HepG2 (cell line): ENCODE measurements around the gene ARPP21. TPM values are rescaled to one million over a fixed set of nuclear protein-coding genes. Genes with fewer than 3 reads are reported as not detected.

ENCODE experiments used
- ATAC-seq: fragments of 200-7000 bp; cut with Tn5 transposase; 3 replicates; pipeline ENCODE4 v1.9.1; 2020; ENCODE audit warnings: mild to moderate bottlenecking, moderate library complexity
- BruUV-seq: library from RNA; stranded (reverse); fragments of 400-500 nt; replicated peaks from 2 replicates; lab custom pipeline; 2021; lab: Mats Ljungman, UMichigan
- CTCF ChIA-PET: fragments of 300-600 bp; formaldehyde crosslinking; extraction: SDS; loops from one replicate; lab custom pipeline; 2021; ENCODE audit warnings: low total read pairs, inconsistent platforms, low intra/inter-chr PET ratio; lab: Yijun Ruan, JAX
- POLR2A ChIA-PET: fragments of 350-600 bp; sonication (Branson Sonifier 250); formaldehyde crosslinking; loops from one replicate; lab custom pipeline; 2020; ENCODE audit warnings: antibody characterized with exemption, inconsistent platforms; lab: Yijun Ruan, JAX
- DNase-seq: peaks from one replicate; pipeline ENCODE4 v3.0.0-alpha.2; 2015; ENCODE audit warnings: low spot score
- FAIRE-seq: peaks from 3 replicates; lab custom pipeline; 2011; peaks lifted over from hg19 to GRCh38; lab: Jason Lieb, UNC
- H2AFZ ChIP-seq: one replicate; pipeline ENCODE4 v1.6.1; 2011; ENCODE audit warnings: low read length, inconsistent platforms
- H3K27ac ChIP-seq: fragments of 300-600 bp; 3 replicates; pipeline ENCODE4 v1.8.0; 2011; ENCODE audit warnings: mixed run types, mild to moderate bottlenecking, mixed read lengths, low read length, inconsistent platforms; ENCODE audit not compliant: insufficient read depth; ENCODE audit errors: extremely low read length
- H3K27me3 ChIP-seq, 2 experiments: fragments of 200-600 bp in 1 of 2; 2 replicates in 1 of 2; 3 replicates in 1 of 2; pipeline versions ENCODE4 v1.6.0 to v1.8.0; 2011; ENCODE audit warnings: low read length in 2 of 2, mild to moderate bottlenecking in 2 of 2, moderate library complexity in 2 of 2, inconsistent platforms in 1 of 2; ENCODE audit not compliant: insufficient read depth in 2 of 2, control insufficient read depth in 1 of 2
- H3K36me3 ChIP-seq, 2 experiments: fragments of 200-600 bp in 1 of 2; replicated peaks in 1 of 2; 2 replicates in 1 of 2; 3 replicates in 1 of 2; pipeline versions ENCODE4 v1.5.1 to v1.8.0; 2011; ENCODE audit warnings: low read length in 2 of 2, inconsistent platforms in 1 of 2; ENCODE audit not compliant: insufficient read depth in 2 of 2, control insufficient read depth in 1 of 2
- H3K4me1 ChIP-seq: 2 replicates; pipeline ENCODE4 v1.5.1; 2012; ENCODE audit warnings: low read length, inconsistent platforms; ENCODE audit not compliant: insufficient read depth
- H3K4me2 ChIP-seq: 2 replicates; pipeline ENCODE4 v1.6.0; 2011; ENCODE audit warnings: low read depth, low read length, inconsistent platforms
- H3K4me3 ChIP-seq, 3 experiments: fragments of 200-600 bp in 1 of 3; sonication (generic), shearing (Covaris generic) in 1 of 3; replicated peaks in 1 of 3; 2 replicates each; pipeline ENCODE4 v1.5.1; 2011 to 2016; ENCODE audit warnings: low read length in 3 of 3, inconsistent platforms in 2 of 3, low read depth in 2 of 3, mild to moderate bottlenecking in 2 of 3, control low read depth in 1 of 3, mixed read lengths in 1 of 3; ENCODE audit not compliant: insufficient read depth in 1 of 3
- H3K79me2 ChIP-seq: one replicate; pipeline ENCODE4 v1.6.1; 2011; ENCODE audit warnings: low read length, inconsistent platforms; ENCODE audit not compliant: insufficient read depth
- H3K9ac ChIP-seq: 2 replicates; pipeline ENCODE4 v1.6.0; 2011; ENCODE audit warnings: mild to moderate bottlenecking, low read depth, low read length, inconsistent platforms; ENCODE audit not compliant: insufficient read depth
- H3K9me3 ChIP-seq: 2 replicates; pipeline ENCODE4 v1.5.1; 2012; ENCODE audit warnings: mild to moderate bottlenecking, low read length
- H4K20me1 ChIP-seq: 2 replicates; pipeline ENCODE4 v1.6.0; 2011; ENCODE audit warnings: inconsistent platforms, mild to moderate bottlenecking, low read length, moderate library complexity; ENCODE audit not compliant: insufficient read depth
- ARID3A ChIP-seq: IDR thresholded peaks from 2 replicates; pipeline ENCODE4 v1.6.1; 2012; ENCODE audit warnings: low read depth, low read length, improper control_type of control experiment
- CHD2 ChIP-seq: IDR thresholded peaks from 2 replicates; pipeline ENCODE4 v1.6.1; 2011; ENCODE audit warnings: low read depth, low read length, improper control_type of control experiment
- CSRNP2 ChIP-seq: sonication (generic); formaldehyde crosslinking; conservative IDR thresholded peaks from 2 replicates; pipeline ENCODE4 v1.8.0; 2022; ENCODE audit warnings: low read depth, missing genetic modification reagents
- HOXA3 ChIP-seq: sonication (generic); formaldehyde crosslinking; IDR thresholded peaks from 2 replicates; pipeline ENCODE4 v1.5.0; 2020; ENCODE audit warnings: missing genetic modification reagents
- KDM6A ChIP-seq: IDR thresholded peaks from 2 replicates; pipeline ENCODE4 v1.6.1; 2016; ENCODE audit warnings: low read depth
- THAP8 ChIP-seq: sonication (generic); formaldehyde crosslinking; IDR thresholded peaks from 2 replicates; pipeline ENCODE4 v1.5.1; 2020; ENCODE audit warnings: missing genetic modification reagents, mild to moderate bottlenecking, borderline replicate concordance
- ZBTB46 ChIP-seq: sonication (generic); formaldehyde crosslinking; IDR thresholded peaks from 2 replicates; pipeline ENCODE4 v1.4.0; 2020; ENCODE audit warnings: mild to moderate bottlenecking, missing genetic modification reagents, borderline replicate concordance
- ZNF446 ChIP-seq: sonication (generic); formaldehyde crosslinking; IDR thresholded peaks from 2 replicates; pipeline ENCODE4 v1.5.0; 2020; ENCODE audit warnings: mild to moderate bottlenecking, missing genetic modification reagents
- ZNF678 ChIP-seq: sonication (generic); formaldehyde crosslinking; IDR thresholded peaks from 2 replicates; pipeline ENCODE4 v1.4.0; 2020; ENCODE audit warnings: mild to moderate bottlenecking, missing genetic modification reagents
- ZNF749 ChIP-seq: sonication (generic); formaldehyde crosslinking; IDR thresholded peaks from 2 replicates; pipeline ENCODE4 v1.8.0; 2022; ENCODE audit warnings: mild to moderate bottlenecking, missing genetic modification reagents, moderate library complexity, borderline replicate concordance
- WGBS: methylation state at CpG from one replicate; pipeline ENCODE4 v1.1.6; 2017; ENCODE audit warnings: low lambda C conversion rate; 5-methylcytosine and 5-hydroxymethylcytosine counted together
- in situ Hi-C: cut with HindIII; loops from 2 replicates; pipeline ENCODE4 v1.10.0; 2017; ENCODE audit warnings: low pct_unique_long_range_greater_than_20kb; ENCODE audit not compliant: extremely low pct_ligation_motif_present
- intact Hi-C: fragments of 100-400 bp; cut with micrococcal nuclease; formaldehyde crosslinking; loops from one replicate; pipeline ENCODE4 v1.10.0; 2022; ENCODE audit not compliant: unreplicated experiment
- polyA plus RNA-seq, 8 experiments: library from polyadenylated mRNA; depleted of rRNA in 3 of 8; stranded (reverse) in 7 of 8; unstranded in 1 of 8; fragments of >200 nt; fragmentation: Illumina TruSeq in 4 of 8; extraction: Trizol in 4 of 8; gene quantifications; 2 replicates each; pipeline versions ENCODE4 v1.2.1 to v1.2.3, GENCODE V29; 2011 to 2016; ENCODE audit warnings: low read depth in 4 of 8, missing spikeins in 1 of 8, mixed read lengths in 1 of 8; ENCODE audit not compliant: insufficient read depth in 1 of 8
- total RNA-seq, 5 experiments: library from RNA; depleted of rRNA; stranded (reverse); fragments of >200 nt; fragmentation: Illumina TruSeq; extraction: Trizol; gene quantifications; 2 replicates each; pipeline ENCODE4 v1.2.3, GENCODE V29; 2016; ENCODE audit warnings: low read depth in 1 of 5
- TF ChIP-seq, protein P1 (sequence below): sonication (generic); formaldehyde crosslinking; IDR thresholded peaks from 2 replicates; pipeline ENCODE4 v1.8.1; 2023; ENCODE audit warnings: mild to moderate bottlenecking, missing genetic modification reagents

Gene ARPP21
- total and polyA plus RNA-seq, 2 of the 13 experiments (the other 11 are each of a cell fraction or from before 2014, with no cell fraction given): not detected

DNA sequence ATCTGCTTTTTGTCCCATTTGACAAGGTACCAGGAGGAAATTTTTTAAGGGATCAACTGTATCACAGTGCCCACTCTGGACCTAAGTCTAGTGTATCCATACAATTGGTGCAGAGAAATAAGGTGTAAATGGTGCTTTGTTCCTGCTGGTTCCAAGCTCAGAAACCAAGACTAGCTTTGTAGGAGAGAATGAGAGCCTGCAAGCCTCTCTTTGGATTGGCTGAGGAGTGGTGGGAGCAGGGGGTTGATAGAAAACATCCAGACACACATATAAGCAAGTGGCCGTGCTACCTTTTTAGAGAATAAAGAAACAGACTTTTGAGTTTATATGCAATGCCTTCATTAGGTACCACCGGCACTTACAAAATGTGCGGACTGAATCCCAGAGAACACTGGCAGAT lies 45.8 kb downstream of the ARPP21 start (continued):
- TF ChIP-seq ZNF678 (CRISPR knock-in tag): no peak
- TF ChIP-seq, all 625 proteins: peak for 0

- Histone ChIP-seq H3K9me3 (no peaks in the 10 kb centered on the region), H4K20me1 (no peaks in the 10 kb centered on the region), H2AFZ (no peak overlapping the region), H3K4me1 (no peaks in the 10 kb centered on the region), H3K9ac (no peak overlapping the region), H3K4me3 (no peak overlapping the region), H3K27ac (no peak overlapping the region), H3K79me2 (no peaks in the 10 kb centered on the region), H3K4me2 (no peak overlapping the region), H3K36me3 (no peaks in the 10 kb centered on the region), H3K27me3 (no peaks in the 10 kb centered on the region; a peak in 1 of 5 replicates)
- no TSS peak for BruUV-seq
- FAIRE-seq (no peak), DNase-seq (no peak), ATAC-seq (no peak)
- intact Hi-C loops: no loop called here
- ChIA-PET CTCF (no interaction called here), POLR2A (no interaction called here)
- 3% methylated on average over 3 of the region's 3 CpGs for WGBS
- in situ Hi-C loops: no loop called here
- TF ChIP-seq HOXA3 (CRISPR knock-in tag) (no peak), ZNF749 (CRISPR knock-in tag) (no peak), CSRNP2 (CRISPR knock-in tag) (no peak), CHD2 (no peak), ZNF446 (CRISPR knock-in tag) (no peak)
Observed at GRCh38 chr3:35688826-35689225, 49.5 kb downstream of the ARPP21 start.

DNA sequence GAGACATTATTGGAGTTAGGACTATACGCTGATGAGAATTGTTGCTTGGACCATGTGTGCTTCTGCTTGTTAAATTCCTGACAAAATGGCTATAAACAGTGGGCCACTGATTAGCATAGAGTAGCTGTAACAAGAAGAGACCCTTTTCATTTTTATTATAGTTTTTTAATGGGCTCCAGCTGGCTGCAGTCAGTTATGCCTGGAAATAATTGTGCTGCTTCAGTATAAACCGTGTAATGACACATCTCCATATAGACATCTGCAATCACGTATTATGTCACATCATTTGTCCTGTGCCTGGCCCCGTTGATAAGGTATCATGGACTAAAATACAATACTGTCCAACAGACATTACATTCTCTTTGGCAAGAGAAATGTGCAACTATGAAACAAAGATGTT lies 50.9 kb downstream of the ARPP21 start:
- H2AFZ ChIP-seq: no peak overlapping the region
- no peaks in the 10 kb centered on the region for H3K9me3 ChIP-seq
- H4K20me1 ChIP-seq: no peaks in the 10 kb centered on the region
- in situ Hi-C loops: no loop called here
- ATAC-seq: no peak
- H3K79me2 ChIP-seq: no peaks in the 10 kb centered on the region
- no peaks in the 10 kb centered on the region for H3K36me3 ChIP-seq
- 30% methylated on average over 4 of the region's 4 CpGs for WGBS
- H3K27me3 ChIP-seq: no peaks in the 10 kb centered on the region; a peak in 1 of 5 replicates
- ChIA-PET CTCF (no interaction called here), POLR2A (no interaction called here)
- no peaks in the 10 kb centered on the region for H3K4me1 ChIP-seq
- H3K4me2 ChIP-seq: no peak overlapping the region
- no peak for FAIRE-seq
- no peak for DNase-seq
- H3K9ac ChIP-seq: no peak overlapping the region
- intact Hi-C loops: no loop called here
- BruUV-seq: no TSS peak
- H3K4me3 ChIP-seq: no peak overlapping the region
- H3K27ac ChIP-seq: no peak overlapping the region
- TF ChIP-seq ARID3A (no peak), KDM6A (no peak), ZBTB46 (CRISPR knock-in tag) (no peak), THAP8 (no peak)
- TF ChIP-seq, protein P1, sequence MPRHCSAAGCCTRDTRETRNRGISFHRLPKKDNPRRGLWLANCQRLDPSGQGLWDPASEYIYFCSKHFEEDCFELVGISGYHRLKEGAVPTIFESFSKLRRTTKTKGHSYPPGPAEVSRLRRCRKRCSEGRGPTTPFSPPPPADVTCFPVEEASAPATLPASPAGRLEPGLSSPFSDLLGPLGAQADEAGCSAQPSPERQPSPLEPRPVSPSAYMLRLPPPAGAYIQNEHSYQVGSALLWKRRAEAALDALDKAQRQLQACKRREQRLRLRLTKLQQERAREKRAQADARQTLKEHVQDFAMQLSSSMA (CRISPR knock-in tag): no peak
